Nephron (organoid): Measurements from ENCODE around the gene EN1.

Experiments
- H3K27ac Mint-ChIP-seq, 3 experiments: 2 replicates each; pipeline ENCODE4 v1.8.0; 2020; ENCODE audit warnings: mixed read lengths in 3 of 3, mild to moderate bottlenecking in 2 of 3, moderate library complexity in 1 of 3
- H3K27me3 Mint-ChIP-seq: 2 replicates; pipeline ENCODE4 v1.8.0; 2021; ENCODE audit warnings: low read depth, mild to moderate bottlenecking, moderate library complexity, mixed read lengths
- H3K36me3 Mint-ChIP-seq: 2 replicates; pipeline ENCODE4 v1.8.0; 2020; ENCODE audit warnings: low read depth, mixed read lengths
- H3K4me1 Mint-ChIP-seq: 2 replicates; pipeline ENCODE4 v1.8.0; 2020; ENCODE audit warnings: mixed read lengths
- H3K4me3 Mint-ChIP-seq, 3 experiments: 2 replicates each; pipeline ENCODE4 v1.8.0; 2020; ENCODE audit warnings: mild to moderate bottlenecking in 3 of 3, mixed read lengths in 3 of 3, moderate library complexity in 2 of 3
- H3K9me3 Mint-ChIP-seq: 2 replicates; pipeline ENCODE4 v1.8.0; 2020; ENCODE audit warnings: mixed read lengths
- TF ChIP-seq, protein P1 (sequence below), 3 experiments: fragments of 200-600 bp; sonication (generic); IDR thresholded peaks; one replicate each; pipeline ENCODE4 v1.5.0; 2021; ENCODE audit warnings: antibody characterized with exemption in 3 of 3; ENCODE audit not compliant: unreplicated experiment in 3 of 3

The EN1 gene

DNA sequence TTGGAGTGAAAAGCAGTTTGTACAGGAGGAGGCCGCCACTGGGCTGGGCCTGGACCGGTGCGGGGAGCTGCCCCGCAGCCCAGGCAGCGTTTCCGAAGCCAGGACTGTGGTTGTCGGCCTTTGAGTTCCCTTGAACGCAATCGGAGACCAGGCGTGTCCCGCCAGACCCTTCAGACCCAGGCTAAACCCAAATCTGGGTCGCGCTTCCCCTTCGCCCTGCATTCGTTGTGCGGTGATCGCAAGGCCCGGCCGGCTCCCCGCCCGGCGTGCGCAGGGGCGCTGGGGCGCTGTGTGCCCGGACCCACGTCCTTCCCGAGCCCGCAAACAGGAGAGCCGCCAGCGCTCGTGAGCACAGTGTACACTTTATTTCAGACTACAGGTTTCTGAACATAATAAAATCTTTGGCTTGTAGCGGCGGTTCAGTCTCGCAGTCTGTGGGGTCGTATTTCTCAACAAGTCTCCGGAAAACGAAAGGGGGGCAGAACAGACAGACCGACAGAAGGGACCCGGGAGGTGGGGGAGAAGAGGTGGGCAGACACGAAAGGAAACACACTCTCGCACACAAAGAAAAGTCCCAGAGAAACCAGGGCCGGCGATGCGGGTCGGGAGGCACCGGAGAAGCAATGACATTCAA lies 5.5 kb downstream of the EN1 start:
- Mint-ChIP-seq H3K4me1 (peaks cover 29% of the 10 kb centered on the region), H3K4me3 (peak overlapping the region; percentile 58 to 90 (median 82)), H3K27ac (peak overlapping the region in 1 of 3 experiments; percentile 15), H3K27me3 (peaks cover 93% of the 10 kb centered on the region), H3K9me3 (no peaks in the 10 kb centered on the region), H3K36me3 (no peaks in the 10 kb centered on the region)
- TF ChIP-seq, protein P1, sequence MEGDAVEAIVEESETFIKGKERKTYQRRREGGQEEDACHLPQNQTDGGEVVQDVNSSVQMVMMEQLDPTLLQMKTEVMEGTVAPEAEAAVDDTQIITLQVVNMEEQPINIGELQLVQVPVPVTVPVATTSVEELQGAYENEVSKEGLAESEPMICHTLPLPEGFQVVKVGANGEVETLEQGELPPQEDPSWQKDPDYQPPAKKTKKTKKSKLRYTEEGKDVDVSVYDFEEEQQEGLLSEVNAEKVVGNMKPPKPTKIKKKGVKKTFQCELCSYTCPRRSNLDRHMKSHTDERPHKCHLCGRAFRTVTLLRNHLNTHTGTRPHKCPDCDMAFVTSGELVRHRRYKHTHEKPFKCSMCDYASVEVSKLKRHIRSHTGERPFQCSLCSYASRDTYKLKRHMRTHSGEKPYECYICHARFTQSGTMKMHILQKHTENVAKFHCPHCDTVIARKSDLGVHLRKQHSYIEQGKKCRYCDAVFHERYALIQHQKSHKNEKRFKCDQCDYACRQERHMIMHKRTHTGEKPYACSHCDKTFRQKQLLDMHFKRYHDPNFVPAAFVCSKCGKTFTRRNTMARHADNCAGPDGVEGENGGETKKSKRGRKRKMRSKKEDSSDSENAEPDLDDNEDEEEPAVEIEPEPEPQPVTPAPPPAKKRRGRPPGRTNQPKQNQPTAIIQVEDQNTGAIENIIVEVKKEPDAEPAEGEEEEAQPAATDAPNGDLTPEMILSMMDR (IDR thresholded peaks at IDR 0.05; ENCODE audit: unreplicated experiment in 3 of 3) = no peak

DNA sequence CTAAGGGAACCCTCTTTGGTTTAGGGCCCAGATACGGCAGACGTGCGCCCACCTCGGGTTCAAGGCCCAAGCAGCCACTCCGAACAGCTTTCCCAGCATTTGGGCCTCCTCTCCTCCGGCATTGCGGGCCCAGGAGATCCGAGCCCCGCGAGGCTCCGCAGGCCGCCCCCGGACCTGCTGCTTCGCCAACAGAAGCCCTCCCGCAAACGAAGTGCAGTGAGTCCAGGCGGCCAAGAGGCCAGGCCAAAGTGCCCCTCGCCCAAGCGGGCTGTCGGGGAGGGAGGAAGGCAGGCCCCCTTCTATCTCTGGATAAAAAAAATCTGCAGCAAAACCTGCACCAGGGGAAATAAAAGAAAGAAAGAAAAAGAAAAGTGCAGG lies 6.0 kb downstream of the EN1 start:
- Mint-ChIP-seq H3K9me3 (no peaks in the 10 kb centered on the region), H3K36me3 (no peaks in the 10 kb centered on the region), H3K4me3 (peak overlapping the region in 2 of 3 experiments; percentile 43 to 68), H3K4me1 (peaks cover 32% of the 10 kb centered on the region), H3K27ac (no peak overlapping the region), H3K27me3 (peaks cover 98% of the 10 kb centered on the region)
- TF ChIP-seq, protein P1 (IDR thresholded peaks at IDR 0.05; ENCODE audit: unreplicated experiment in 3 of 3) = no peak

DNA sequence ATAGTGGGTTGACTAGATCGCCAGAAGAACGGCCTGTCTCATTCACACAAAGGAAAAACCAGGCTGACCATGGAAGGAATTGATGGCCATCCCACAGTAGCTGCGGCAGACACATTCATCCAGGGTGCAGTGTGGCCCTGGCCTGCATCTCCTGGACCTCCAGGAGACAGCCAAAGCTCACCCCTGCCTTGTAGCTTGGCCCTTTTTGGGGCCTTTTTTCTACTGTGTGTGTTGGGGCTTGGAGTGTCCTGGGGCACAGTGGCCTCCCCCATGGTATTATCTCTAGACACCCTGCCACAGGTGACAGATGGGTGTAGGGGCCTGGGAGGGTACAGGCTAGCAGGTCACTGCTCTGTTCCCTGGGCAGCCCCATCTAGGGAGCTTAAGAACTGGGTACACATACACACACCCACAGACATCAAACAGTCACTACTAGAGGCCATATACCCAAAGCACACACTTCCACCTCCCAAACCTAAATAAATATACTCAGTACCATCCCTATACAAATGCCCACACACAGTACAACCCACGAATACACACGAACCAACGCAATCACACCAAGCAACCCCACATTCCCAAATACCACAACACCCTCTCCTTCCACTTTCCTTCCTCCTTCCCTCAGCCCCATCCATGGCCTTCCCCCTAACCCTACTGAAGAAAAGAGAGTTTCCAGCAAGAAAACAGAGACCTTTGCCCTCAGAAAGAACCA lies 8.6 kb downstream of the EN1 start:
- no peak overlapping the region for H3K27ac Mint-ChIP-seq
- H3K4me3 Mint-ChIP-seq = peak overlapping the region in 2 of 3 experiments; percentile 17 to 20
- peaks cover 3% of the 10 kb centered on the region for H3K9me3 Mint-ChIP-seq
- peaks cover 100% of the 10 kb centered on the region for H3K27me3 Mint-ChIP-seq
- TF ChIP-seq, protein P1 (IDR thresholded peaks at IDR 0.05; ENCODE audit: unreplicated experiment in 3 of 3) = no peak
- no peaks in the 10 kb centered on the region for H3K36me3 Mint-ChIP-seq
- peaks cover 18% of the 10 kb centered on the region for H3K4me1 Mint-ChIP-seq

DNA sequence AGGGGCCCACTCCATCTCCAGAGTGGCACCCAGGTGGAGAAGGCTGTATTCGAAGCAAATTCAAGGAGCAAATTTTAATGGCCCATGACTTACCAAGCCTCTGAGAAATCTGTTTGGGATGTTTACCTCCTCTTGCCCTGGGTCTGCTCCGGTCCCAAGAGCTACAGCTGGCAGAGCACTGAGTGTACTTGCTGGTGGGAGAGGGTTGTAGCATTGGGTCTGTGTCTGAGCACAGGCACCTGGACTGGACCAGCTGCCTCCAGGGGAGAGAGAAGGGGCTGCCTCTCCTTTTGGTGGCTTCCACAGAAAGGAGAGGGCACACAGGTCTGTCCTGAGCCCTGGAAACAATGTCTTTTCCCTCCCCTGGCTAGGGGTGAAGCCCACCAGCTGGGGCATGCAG lies 9.8 kb downstream of the EN1 start:
- peaks cover 19% of the 10 kb centered on the region for H3K4me1 Mint-ChIP-seq

DNA sequence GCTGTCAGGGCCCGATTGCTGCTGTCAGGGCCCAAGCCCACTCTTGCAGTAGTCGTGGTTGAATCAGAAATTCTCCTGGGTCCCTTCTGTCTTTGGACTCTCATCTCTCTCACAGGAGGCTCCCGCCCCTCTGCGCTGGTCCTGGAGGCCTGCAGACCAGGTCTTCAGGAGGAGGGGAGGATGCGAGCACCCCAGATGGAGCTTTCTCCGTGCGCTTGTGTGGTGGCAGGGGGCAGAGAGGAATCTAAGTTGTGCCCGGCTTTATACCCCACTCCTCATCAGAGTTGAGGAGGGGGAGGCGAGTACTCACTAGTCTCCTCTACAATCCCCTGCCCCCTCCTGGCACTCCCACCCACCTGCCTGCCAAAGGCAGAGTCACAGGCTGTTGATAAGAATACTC lies 10.4 kb downstream of the EN1 start:
- peaks cover 100% of the 10 kb centered on the region for H3K27me3 Mint-ChIP-seq
- H3K4me3 Mint-ChIP-seq = peak overlapping the region; percentile 83 to 87 (median 84)
- H3K9me3 Mint-ChIP-seq = peaks cover 3% of the 10 kb centered on the region
- no peaks in the 10 kb centered on the region for H3K36me3 Mint-ChIP-seq
- TF ChIP-seq, protein P1 (IDR thresholded peaks at IDR 0.05; ENCODE audit: unreplicated experiment in 3 of 3) = no peak
- peaks cover 17% of the 10 kb centered on the region for H3K4me1 Mint-ChIP-seq
- H3K27ac Mint-ChIP-seq = no peak overlapping the region

More for the DNA sequence above, 9.8 kb downstream of the EN1 start:
- Mint-ChIP-seq H3K4me3 (peak overlapping the region; percentile 83 to 87 (median 84)), H3K27ac (no peak overlapping the region), H3K27me3 (peaks cover 100% of the 10 kb centered on the region), H3K36me3 (no peaks in the 10 kb centered on the region), H3K9me3 (peaks cover 3% of the 10 kb centered on the region)
- TF ChIP-seq, protein P1 (IDR thresholded peaks at IDR 0.05; ENCODE audit: unreplicated experiment in 3 of 3) = no peak
